Skeletal muscle tissue (tissue), 4 donors: Measurements from ENCODE around the gene NOC2L. TPM values are rescaled to one million over a fixed set of nuclear protein-coding genes. Genes with fewer than 3 reads are reported as not detected.

Source experiments
- H3K27ac ChIP-seq: one replicate; pipeline ENCODE4 v1.7.0; 2013; ENCODE audit warnings: mild to moderate bottlenecking, low read depth, low read length, inconsistent platforms
- H3K27me3 ChIP-seq, 3 donors: one replicate each; pipeline ENCODE4 v1.7.0; 2013; ENCODE audit warnings: low read length in 3 of 3; ENCODE audit not compliant: control insufficient read depth in 3 of 3, insufficient read depth in 3 of 3
- H3K36me3 ChIP-seq, 3 donors: one replicate each; pipeline ENCODE4 v1.7.0; 2013; ENCODE audit warnings: low read length in 3 of 3; ENCODE audit not compliant: control insufficient read depth in 3 of 3, insufficient read depth in 3 of 3
- H3K4me1 ChIP-seq, 3 donors: one replicate each; pipeline ENCODE4 v1.7.0; 2013; ENCODE audit warnings: low read length in 3 of 3, mild to moderate bottlenecking in 3 of 3; ENCODE audit not compliant: control insufficient read depth in 3 of 3, insufficient read depth in 3 of 3
- H3K4me3 ChIP-seq, 3 donors: one replicate each; pipeline ENCODE4 v1.7.0; 2013; ENCODE audit warnings: low read length in 3 of 3
- H3K9ac ChIP-seq, 3 donors: one replicate each; pipeline ENCODE4 v1.7.0; 2013; ENCODE audit warnings: low read length in 3 of 3, mild to moderate bottlenecking in 3 of 3, moderate library complexity in 2 of 3, low read depth in 1 of 3
- H3K9me3 ChIP-seq, 3 donors: one replicate each; pipeline ENCODE4 v1.7.0; 2013; ENCODE audit warnings: low read length in 3 of 3; ENCODE audit not compliant: control insufficient read depth in 3 of 3
- total RNA-seq: library from RNA; depleted of rRNA; stranded (reverse); fragments of >200 nt; gene quantifications from one replicate; pipeline ENCODE4 v1.2.3, GENCODE V29; 2014
- donor health status: Osteomylitis.

The NOC2L gene
- total RNA-seq, 1 donor from 2014 or later, result 47.0 TPM

GRCh38 chr1:970242-970972 is 11.4 kb upstream of the NOC2L start:
- Histone ChIP-seq H3K27me3 (peaks cover 53 to 71% (median 56%) of the 10 kb centered on the region in 3 donors), H3K9me3 (no peaks in the 10 kb centered on the region), H3K9ac (no peak overlapping the region), H3K4me1 (peaks cover 7 to 47% (median 41%) of the 10 kb centered on the region in 3 donors), H3K4me3 (no peak overlapping the region), H3K36me3 (peaks cover 0 to 1% (median 0%) of the 10 kb centered on the region in 3 donors), H3K27ac (no peak overlapping the region)

DNA sequence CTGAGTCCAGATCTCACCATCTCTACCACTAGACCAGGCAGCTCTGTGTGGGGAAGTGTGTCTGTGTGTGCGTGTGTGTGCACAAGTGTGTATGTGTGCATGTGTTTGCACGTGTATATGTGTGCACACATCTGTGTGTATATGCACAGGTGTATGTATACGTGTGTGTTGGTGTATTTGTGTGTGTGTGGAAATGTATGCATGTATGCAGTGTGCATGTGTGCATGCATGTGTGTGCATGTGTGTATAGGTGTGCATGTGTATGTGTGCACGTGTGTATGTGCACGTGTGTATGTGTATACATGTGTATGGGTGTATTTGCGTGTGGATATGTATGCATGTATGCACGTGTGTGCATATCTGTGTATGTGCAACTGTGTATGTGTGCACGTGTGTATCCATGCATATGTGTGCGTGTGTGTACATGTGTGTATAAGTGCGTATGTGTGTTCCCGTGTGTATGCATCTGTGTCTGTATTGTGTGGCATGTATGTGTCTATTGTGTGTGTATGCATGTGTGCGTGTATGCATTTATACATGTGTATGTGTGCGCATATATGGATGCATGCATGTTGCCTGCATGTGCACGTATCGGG is 10.3 kb upstream of the NOC2L start:
- Histone ChIP-seq H3K27me3 (peaks cover 53 to 70% (median 56%) of the 10 kb centered on the region in 3 donors), H3K27ac (no peak overlapping the region), H3K4me1 (peaks cover 7 to 47% (median 41%) of the 10 kb centered on the region in 3 donors), H3K9me3 (no peaks in the 10 kb centered on the region), H3K9ac (no peak overlapping the region), H3K4me3 (no peak overlapping the region), H3K36me3 (peaks cover 0 to 2% (median 0%) of the 10 kb centered on the region in 3 donors)

DNA sequence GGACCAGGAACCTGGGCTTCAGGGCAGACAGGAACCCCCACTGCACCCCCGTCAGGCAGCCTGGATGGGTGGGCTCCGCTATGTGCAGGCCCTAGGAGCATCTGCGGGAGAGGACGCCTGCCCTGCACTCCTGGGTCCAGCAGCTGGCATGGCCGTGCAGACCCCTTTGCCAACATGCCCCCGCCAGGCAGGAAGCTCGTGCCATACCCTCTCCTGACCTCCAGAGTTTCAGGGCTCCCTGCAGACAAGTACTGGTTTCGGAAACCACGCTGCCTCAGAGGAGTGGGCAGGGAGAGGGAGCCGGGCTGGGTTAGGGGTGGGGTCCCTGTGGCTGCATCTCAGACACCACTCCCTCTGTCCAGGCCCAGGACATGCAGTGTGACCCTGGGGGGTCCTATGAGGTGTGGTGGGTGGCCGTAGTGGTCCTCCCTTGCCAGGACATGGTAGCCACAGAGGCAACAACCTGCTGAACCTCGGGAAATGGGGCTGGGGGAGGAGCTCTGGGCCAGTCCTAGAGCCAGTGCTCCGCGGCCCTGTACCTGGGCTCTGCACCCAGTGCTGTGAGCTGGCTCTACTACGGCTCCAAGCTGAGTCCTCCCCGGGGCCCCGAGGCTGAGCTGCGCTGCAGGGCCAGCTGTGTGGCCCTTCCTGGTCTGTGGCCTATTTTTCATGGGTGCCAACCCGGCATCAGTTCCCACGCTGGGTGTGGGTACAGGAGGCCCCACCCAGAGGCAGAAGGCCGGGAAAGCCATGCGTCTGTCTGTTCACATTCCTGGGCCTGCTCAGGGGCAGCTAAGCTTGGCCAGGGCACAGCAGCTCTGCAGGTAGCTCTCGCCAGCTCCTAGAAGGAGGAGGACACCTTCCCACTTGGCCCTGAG is 8.6 kb upstream of the NOC2L start:
- Histone ChIP-seq H3K4me1 (peaks cover 7 to 36% (median 33%) of the 10 kb centered on the region in 3 donors), H3K9ac (no peak overlapping the region), H3K27ac (no peak overlapping the region), H3K27me3 (peaks cover 44 to 65% (median 52%) of the 10 kb centered on the region in 3 donors), H3K4me3 (peak overlapping the region in 1 of 3 donors; percentile 22), H3K9me3 (no peaks in the 10 kb centered on the region), H3K36me3 (peaks cover 0 to 2% (median 0%) of the 10 kb centered on the region in 3 donors)

DNA sequence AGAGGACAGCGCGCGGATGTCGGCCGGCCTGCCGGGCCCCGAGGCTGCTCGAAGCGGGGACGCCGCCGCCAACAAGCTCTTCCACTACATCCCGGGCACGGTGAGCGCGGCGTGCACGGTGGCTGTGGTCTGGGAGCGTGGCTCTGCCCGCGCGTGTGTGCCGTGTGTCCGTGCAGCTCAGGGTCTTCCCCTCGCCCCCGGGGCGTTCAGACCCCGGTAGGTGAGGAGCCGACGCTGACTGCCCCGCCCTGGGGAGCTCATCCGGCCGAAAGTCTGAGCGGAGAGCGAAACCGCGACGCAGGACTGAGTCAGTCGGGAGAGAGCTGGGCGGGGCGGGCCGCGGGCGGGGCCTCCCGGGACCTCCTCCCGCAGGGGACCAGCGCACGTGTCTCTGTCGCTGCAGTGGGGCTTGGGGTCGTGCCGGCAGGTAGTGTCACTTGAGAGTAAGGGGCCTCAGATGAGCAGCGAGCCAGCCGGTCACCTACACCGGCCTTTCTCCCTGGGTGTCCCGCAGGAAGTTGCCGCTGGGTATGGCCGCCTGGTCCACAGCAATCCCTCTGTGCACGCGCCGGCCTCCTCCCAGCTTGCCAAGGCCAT is 7.7 kb upstream of the NOC2L start:
- Histone ChIP-seq H3K36me3 (peaks cover 0 to 3% (median 2%) of the 10 kb centered on the region in 3 donors), H3K9ac (peak overlapping the region; percentile 33 to 76 (median 53))

DNA sequence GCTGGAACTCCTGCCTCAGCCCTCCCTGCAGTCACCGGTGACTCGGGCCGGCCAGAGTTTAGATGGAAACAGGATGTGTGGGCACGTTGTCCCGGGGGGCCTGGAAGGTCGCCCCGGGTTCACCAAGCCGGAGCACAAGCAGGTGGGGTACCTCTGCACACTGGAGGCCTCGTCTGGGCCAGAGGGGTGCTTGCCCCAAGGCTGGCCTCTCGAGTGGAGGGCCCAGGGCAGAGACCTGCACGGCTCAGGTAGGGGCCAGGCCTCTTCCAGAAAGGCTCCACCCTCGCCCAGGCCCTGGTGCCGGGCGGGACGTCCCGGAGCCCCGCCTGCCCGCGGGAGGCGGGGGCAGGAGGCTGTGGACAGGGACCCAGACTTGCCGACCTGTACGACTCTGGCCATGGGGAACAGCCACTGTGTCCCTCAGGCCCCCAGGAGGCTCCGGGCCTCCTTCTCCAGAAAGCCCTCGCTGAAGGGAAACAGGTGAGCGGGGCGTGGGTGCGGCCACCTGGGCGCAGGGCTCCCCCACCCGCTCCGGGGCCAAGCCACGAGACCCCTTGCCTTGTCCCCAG is 7.2 kb upstream of the NOC2L start, which contains the start of gene PLEKHN1:
Gene PLEKHN1 (plus strand): TSS at position 348 of the 569 bp plus-strand sequence. CDS start 50 bp downstream, at position 398.
- H3K4me1 ChIP-seq, result peaks cover 12 to 30% (median 24%) of the 10 kb centered on the region in 3 donors
- peaks cover 0 to 3% (median 2%) of the 10 kb centered on the region in 3 donors for H3K36me3 ChIP-seq
- peaks cover 37 to 59% (median 46%) of the 10 kb centered on the region in 3 donors for H3K27me3 ChIP-seq
- H3K9me3 ChIP-seq, result no peaks in the 10 kb centered on the region
- H3K27ac ChIP-seq, result no peak within 1 kb of the TSS
- H3K9ac ChIP-seq, result peak within 1 kb of the TSS; percentile 33 to 76 (median 53)
- peak within 1 kb of the TSS; percentile 67 to 78 (median 77) for H3K4me3 ChIP-seq

More for the DNA sequence above, 7.7 kb upstream of the NOC2L start:
- Histone ChIP-seq H3K4me1 (peaks cover 7 to 30% (median 26%) of the 10 kb centered on the region in 3 donors), H3K4me3 (peak overlapping the region; percentile 67 to 78 (median 77)), H3K27me3 (peaks cover 41 to 63% (median 48%) of the 10 kb centered on the region in 3 donors), H3K27ac (no peak overlapping the region), H3K9me3 (no peaks in the 10 kb centered on the region)

DNA sequence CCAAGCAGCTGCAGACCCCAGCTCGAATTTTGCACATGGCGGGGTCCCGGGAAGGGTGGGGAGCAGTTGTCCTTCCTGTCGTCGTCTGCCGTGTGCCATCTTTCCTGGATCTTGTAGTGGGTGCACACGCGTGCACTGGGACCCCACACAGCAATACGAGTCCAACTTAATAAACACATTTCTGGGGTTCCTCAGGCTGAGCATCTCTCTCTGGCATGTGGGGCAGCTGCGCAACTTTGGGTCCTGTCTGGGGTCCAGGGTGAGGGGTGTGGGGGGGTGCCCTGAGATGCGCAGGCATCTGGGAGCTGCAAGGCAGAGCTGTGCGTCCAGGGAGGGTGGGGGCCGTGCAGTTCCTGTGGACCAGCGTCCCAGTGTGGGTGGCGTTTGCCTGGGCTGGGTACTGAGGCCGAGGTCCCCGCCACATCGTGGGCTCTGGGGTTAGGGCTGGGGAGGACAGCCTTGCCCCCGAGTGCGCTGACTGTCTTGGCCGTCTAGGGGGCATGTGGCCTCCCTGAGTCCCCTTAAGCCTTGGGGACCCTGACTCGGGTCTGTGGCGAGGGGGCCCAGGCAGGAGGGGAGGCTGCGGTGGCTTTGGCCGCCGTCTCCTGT is 6.6 kb upstream of the NOC2L start:
- no peak overlapping the region for H3K27ac ChIP-seq

DNA sequence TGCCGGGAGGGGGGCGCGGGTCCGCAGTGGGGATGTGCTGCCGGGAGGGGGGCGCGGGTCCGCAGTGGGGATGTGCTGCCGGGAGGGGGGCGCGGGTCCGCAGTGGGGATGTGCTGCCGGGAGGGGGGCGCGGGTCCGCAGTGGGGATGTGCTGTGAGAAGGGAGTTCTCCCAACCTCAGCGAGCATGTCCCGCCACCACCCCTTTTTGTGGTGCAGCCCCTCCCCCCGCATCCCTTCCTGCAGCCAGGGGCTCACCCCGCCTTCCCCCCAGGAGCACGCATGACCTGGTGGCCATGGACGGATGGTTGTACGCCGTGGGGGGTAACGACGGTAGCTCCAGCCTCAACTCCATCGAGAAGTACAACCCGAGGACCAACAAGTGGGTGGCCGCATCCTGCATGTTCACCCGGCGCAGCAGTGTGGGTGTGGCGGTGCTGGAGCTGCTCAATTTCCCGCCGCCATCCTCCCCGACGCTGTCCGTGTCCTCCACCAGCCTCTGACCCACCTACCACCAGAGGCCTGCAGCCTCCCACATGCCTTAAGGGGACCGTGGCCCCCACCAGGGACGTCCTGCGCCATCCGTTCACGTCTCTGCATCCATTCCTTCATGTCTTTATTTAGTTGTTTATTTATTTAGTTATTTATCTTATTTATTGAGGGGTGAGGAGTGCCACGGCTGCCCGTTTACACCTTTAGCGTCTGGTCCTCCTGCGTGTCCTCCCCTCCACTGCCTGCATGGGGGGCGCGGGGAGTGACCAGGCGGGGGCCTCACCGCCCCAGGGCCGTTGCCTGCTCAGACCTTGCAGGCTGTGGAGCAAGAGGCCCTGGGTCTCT is 5.9 kb upstream of the NOC2L start:
- H3K27ac ChIP-seq, result no peak overlapping the region
- peaks cover 25 to 49% (median 38%) of the 10 kb centered on the region in 3 donors for H3K27me3 ChIP-seq
- H3K4me3 ChIP-seq, result no peak overlapping the region
- peaks cover 13 to 25% (median 23%) of the 10 kb centered on the region in 3 donors for H3K4me1 ChIP-seq
- no peak overlapping the region for H3K9ac ChIP-seq
- H3K9me3 ChIP-seq, result no peaks in the 10 kb centered on the region
- peaks cover 0 to 3% (median 2%) of the 10 kb centered on the region in 3 donors for H3K36me3 ChIP-seq

More for the DNA sequence above, 6.6 kb upstream of the NOC2L start:
- Histone ChIP-seq H3K4me1 (peaks cover 13 to 30% (median 25%) of the 10 kb centered on the region in 3 donors), H3K9ac (peak overlapping the region in 1 of 3 donors; percentile 76), H3K9me3 (no peaks in the 10 kb centered on the region), H3K36me3 (peaks cover 0 to 3% (median 2%) of the 10 kb centered on the region in 3 donors), H3K4me3 (no peak overlapping the region), H3K27me3 (peaks cover 32 to 56% (median 45%) of the 10 kb centered on the region in 3 donors)

DNA sequence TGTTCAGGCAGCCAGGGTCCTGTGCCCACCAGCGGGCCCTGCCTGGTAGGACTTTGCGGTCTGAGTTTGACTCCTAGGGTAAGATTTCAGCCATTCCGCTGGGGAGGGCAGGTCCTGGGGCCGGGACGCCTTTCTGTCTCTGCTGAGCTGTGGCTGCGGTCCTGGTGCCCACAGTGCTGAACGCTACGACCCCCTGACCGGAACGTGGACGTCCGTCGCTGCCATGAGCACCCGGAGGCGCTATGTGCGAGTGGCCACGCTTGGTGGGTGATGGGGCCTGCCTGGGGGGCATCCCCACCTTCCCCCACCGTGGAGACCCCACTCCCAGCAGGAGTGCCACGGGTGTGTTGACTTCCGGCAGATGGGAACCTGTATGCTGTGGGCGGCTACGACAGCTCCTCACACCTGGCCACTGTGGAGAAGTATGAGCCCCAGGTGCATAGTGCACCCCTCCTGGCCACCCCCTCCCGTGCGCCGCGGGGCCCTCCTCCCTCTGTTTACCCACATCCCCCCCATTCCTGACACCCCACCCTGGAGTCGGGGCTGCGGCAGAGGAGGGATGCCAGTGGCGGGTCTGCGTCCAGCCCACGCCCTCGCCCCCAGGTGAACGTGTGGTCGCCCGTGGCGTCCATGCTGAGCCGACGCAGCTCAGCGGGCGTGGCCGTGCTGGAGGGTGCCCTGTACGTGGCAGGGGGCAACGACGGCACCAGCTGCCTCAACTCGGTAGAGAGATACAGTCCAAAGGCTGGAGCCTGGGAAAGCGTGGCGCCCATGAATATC is 4.9 kb upstream of the NOC2L start:
- peaks cover 16 to 41% (median 28%) of the 10 kb centered on the region in 3 donors for H3K27me3 ChIP-seq
- peaks cover 0 to 3% (median 2%) of the 10 kb centered on the region in 3 donors for H3K36me3 ChIP-seq

More for the DNA sequence above, 4.9 kb upstream of the NOC2L start:
- Histone ChIP-seq H3K27ac (no peak overlapping the region), H3K9me3 (no peaks in the 10 kb centered on the region), H3K4me1 (peaks cover 13 to 29% (median 25%) of the 10 kb centered on the region in 3 donors), H3K4me3 (no peak overlapping the region), H3K9ac (no peak overlapping the region)
